ENCODE measurements around the gene PIM3. TPM values are rescaled to one million over a fixed set of nuclear protein-coding genes. Genes with fewer than 3 reads are reported as not detected.

The PIM3 gene
- total RNA-seq, 4 donors from 2014 or later, result 43.8 to 75.7 (median 52.1) TPM

DNA sequence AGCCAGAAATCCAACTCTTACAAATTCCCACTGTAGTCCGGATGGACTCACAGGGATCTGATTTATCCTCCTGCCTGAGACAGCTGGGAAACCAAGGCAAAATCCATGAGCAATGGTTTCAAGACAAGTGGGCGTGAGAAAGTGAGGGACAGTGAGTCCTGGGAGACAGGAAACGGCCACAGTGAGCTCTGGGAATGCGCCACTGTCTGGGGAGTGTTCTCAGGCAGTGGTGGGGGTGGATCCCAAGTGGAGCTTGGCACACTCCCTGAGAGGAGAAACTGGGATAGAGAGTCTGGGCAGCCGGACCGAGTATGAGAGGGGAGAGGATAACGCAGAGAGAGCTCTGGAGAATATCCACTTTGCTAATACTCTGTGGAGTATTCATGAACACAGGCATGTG lies 42.2 kb downstream of the PIM3 start:
- Histone ChIP-seq H3K9me3 (no peaks in the 10 kb centered on the region), H3K27me3 (peaks cover 0 to 45% (median 0%) of the 10 kb centered on the region in 4 donors), H3K27ac (no peak overlapping the region), H3K36me3 (no peaks in the 10 kb centered on the region), H3K4me1 (peaks cover 0 to 7% (median 0%) of the 10 kb centered on the region in 3 donors), H3K4me3 (no peak overlapping the region)
- TF ChIP-seq, protein P1, sequence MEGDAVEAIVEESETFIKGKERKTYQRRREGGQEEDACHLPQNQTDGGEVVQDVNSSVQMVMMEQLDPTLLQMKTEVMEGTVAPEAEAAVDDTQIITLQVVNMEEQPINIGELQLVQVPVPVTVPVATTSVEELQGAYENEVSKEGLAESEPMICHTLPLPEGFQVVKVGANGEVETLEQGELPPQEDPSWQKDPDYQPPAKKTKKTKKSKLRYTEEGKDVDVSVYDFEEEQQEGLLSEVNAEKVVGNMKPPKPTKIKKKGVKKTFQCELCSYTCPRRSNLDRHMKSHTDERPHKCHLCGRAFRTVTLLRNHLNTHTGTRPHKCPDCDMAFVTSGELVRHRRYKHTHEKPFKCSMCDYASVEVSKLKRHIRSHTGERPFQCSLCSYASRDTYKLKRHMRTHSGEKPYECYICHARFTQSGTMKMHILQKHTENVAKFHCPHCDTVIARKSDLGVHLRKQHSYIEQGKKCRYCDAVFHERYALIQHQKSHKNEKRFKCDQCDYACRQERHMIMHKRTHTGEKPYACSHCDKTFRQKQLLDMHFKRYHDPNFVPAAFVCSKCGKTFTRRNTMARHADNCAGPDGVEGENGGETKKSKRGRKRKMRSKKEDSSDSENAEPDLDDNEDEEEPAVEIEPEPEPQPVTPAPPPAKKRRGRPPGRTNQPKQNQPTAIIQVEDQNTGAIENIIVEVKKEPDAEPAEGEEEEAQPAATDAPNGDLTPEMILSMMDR (IDR thresholded peaks at IDR 0.05), result no peak
- intact Hi-C loops (cut with DNase I), result no loop called here
- WGBS, 2 donors, result 72 to 81% methylated on average over 7 of the region's 7 CpGs
- no peak for DNase-seq

DNA sequence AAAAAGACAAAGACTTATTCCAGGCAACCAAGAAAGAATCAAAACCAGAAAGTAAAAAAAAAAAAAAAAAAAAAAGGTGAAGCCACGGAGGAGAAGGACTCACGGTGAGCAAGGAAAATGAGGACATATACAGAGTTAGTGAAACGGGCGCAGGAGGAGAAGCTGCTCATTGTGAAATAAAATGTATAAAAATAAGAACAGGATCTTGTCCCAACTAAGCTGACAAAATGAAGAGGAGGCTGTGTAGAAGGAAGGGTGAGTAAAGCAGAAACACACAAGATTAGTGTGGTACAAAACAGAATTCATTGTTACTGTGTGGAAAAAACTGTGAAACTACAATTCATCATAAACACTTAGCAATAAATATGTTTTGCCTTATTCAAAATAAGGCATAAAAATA lies 44.3 kb downstream of the PIM3 start:
- H3K27me3 ChIP-seq, result peaks cover 0 to 47% (median 1%) of the 10 kb centered on the region in 4 donors
- no peak overlapping the region for H3K4me3 ChIP-seq
- H3K9me3 ChIP-seq, result no peaks in the 10 kb centered on the region
- H3K27ac ChIP-seq, result no peak overlapping the region
- no peaks in the 10 kb centered on the region for H3K36me3 ChIP-seq
- intact Hi-C loops (cut with DNase I), result no loop called here
- peaks cover 0 to 4% (median 0%) of the 10 kb centered on the region in 3 donors for H3K4me1 ChIP-seq
- no peak for TF ChIP-seq POLR2A (IDR thresholded peaks at IDR 0.05)
- TF ChIP-seq, protein P1 (IDR thresholded peaks at IDR 0.05), result no peak
- WGBS, 2 donors, result 62 to 66% methylated on average over 4 of the region's 4 CpGs
- DNase-seq, result no peak

DNA sequence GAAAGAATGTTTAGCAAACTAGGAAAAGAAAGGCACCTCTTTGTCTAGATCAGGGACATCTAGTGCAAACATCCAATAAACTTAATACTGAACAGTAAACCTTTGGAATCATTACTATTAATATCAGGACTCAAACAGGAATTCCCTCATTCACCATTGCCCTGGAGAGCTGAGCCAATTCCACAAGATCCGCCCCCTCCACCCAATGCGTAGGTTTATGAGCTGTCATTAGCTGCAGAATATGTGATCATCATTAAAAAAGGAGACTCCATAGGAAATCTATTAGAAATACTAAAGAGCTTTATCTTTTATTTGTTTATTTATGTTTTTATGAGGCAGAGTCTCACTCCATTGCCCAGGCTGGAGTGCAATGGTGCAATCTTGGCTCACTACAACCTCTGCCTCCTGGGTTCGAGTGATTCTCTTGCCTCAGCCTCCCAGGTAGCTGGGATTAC lies 46.5 kb downstream of the PIM3 start:
- Histone ChIP-seq H3K9me3 (no peaks in the 10 kb centered on the region), H3K4me3 (no peak overlapping the region), H3K27me3 (peaks cover 5 to 49% (median 17%) of the 10 kb centered on the region in 4 donors), H3K27ac (no peak overlapping the region), H3K4me1 (peaks cover 4 to 14% (median 8%) of the 10 kb centered on the region in 3 donors), H3K36me3 (no peaks in the 10 kb centered on the region)
- 72 to 82% methylated on average over 3 of the region's 3 CpGs for WGBS, 2 donors
- no peak for DNase-seq
- TF ChIP-seq, protein P1 (IDR thresholded peaks at IDR 0.05), result no peak
- TF ChIP-seq POLR2A (IDR thresholded peaks at IDR 0.05), result no peak
- intact Hi-C loops (cut with DNase I), result no loop called here

DNA sequence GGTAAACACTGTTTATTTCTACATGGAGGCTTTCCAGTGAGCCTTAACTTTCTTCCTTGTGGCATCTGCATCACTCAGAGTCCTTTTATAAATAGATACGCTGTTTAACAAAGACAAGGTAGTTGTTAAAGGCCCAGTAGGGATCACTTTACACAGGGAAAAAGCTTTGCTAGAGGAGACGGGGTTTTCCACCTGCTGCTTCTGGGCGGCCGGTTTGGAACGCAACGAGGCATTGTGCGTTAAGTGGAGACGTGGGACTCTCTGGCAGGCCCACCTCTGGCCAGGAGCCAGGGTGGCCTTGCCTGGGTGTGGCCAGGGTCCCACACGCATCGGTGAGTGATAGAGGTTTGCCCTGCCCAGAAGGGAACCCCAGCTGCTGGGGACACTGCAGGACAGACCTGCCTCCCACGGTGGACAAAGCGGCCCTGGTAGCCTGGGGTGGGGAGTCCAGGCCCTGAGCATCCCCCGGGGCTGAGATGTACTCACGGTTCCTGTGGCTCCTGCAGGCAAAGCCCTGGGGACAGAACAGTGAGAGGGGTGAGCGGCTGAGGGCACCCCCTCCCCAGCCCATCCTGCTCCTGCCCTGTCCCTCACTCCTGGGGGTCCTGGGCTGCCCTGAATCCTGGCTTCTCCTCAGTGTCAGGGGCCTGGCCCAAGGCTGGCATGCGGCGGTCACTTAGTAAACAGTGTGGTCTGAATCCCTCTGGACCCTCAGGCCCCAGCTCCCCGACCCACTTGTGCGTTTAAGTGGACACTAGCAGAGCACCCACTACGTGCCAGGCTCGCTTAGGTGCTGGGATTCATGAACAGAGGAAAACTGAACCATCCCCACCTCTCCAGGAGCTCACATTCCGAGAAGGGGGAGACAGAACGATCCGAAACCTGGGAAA lies 47.8 kb downstream of the PIM3 start:
- peaks cover 4 to 14% (median 8%) of the 10 kb centered on the region in 3 donors for H3K4me1 ChIP-seq
- no peaks in the 10 kb centered on the region for H3K36me3 ChIP-seq
- intact Hi-C loops (cut with DNase I), result no loop called here
- H3K27me3 ChIP-seq, result peaks cover 9 to 61% (median 25%) of the 10 kb centered on the region in 4 donors
- no peaks in the 10 kb centered on the region for H3K9me3 ChIP-seq
- H3K4me3 ChIP-seq, result no peak overlapping the region
- WGBS, 2 donors, result 47 to 69% methylated on average over 15 to 19 of the region's 24 CpGs
- no peak for DNase-seq
- no peak overlapping the region for H3K27ac ChIP-seq
- TF ChIP-seq, protein P1 (IDR thresholded peaks at IDR 0.05), result no peak
- no peak for TF ChIP-seq POLR2A (IDR thresholded peaks at IDR 0.05)

DNA sequence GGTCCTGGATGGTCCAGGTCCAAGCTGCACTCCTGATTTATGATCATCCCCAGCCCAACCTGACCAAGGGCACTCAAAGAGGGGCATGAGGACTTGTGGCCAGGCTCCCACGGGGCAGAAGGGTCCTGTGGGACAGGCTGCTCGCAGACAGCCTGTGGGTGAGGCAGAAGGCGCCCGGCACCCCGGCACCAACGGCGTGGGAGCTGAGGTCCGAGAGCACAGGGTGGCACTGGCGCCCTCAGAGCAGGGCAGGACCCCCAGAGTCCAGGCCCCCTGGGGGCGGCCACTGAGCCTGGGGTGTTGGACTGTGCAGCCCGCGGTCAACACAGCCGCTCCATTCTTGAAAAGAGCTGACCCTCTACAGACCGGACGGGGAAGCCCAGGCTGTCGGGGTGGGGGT lies 48.7 kb downstream of the PIM3 start:
- Histone ChIP-seq H3K27me3 (peaks cover 13 to 67% (median 32%) of the 10 kb centered on the region in 4 donors), H3K27ac (no peak overlapping the region), H3K9me3 (no peaks in the 10 kb centered on the region), H3K36me3 (no peaks in the 10 kb centered on the region), H3K4me3 (no peak overlapping the region), H3K4me1 (peaks cover 4 to 16% (median 10%) of the 10 kb centered on the region in 3 donors)
- 63 to 83% methylated on average over 2 to 6 of the region's 16 CpGs for WGBS, 2 donors
- intact Hi-C loops (cut with DNase I), result no loop called here
- TF ChIP-seq, protein P1 (IDR thresholded peaks at IDR 0.05), result no peak
- TF ChIP-seq POLR2A (IDR thresholded peaks at IDR 0.05), result no peak
- no peak for DNase-seq
